HCEC 1CT (cell line): ENCODE results near the gene RBM18.

Source experiments
- DNase-seq: peaks from one replicate; pipeline ENCODE4 v3.0.0-alpha.2; 2017

RBM18 gene

GRCh38 chr9:122221183-122221811, 43.3 kb downstream of the RBM18 start:
- no peak for DNase-seq

DNA sequence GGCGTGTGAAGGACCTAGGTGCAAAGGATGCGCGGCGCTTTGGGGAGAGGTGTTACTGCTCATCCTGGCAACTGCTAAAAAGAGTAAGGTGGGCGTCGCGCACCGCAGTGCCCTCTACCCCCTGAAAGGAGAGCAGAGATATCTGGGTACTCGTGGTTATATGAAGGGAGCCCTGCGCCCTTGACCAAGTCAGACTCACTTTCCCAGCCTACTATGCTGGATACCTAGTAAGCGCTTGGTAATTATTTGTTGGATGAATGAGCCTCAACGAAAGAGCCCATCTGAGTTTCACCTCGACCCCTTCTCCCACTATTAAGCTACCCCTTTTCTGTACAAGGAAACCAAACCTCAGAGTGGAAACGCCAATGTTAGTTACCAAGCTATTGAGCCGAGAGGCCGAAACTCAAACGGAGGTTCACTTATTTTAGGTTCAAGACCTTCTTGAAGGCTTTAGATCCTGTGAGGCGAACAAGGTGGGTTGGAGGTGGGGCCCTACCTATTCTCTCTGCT, 43.9 kb downstream of the RBM18 start:
- DNase-seq = no peak

- DNase-seq = no peak
These were observed 44.6 kb downstream of the RBM18 start for GRCh38 chr9:122219856-122220672.

DNA sequence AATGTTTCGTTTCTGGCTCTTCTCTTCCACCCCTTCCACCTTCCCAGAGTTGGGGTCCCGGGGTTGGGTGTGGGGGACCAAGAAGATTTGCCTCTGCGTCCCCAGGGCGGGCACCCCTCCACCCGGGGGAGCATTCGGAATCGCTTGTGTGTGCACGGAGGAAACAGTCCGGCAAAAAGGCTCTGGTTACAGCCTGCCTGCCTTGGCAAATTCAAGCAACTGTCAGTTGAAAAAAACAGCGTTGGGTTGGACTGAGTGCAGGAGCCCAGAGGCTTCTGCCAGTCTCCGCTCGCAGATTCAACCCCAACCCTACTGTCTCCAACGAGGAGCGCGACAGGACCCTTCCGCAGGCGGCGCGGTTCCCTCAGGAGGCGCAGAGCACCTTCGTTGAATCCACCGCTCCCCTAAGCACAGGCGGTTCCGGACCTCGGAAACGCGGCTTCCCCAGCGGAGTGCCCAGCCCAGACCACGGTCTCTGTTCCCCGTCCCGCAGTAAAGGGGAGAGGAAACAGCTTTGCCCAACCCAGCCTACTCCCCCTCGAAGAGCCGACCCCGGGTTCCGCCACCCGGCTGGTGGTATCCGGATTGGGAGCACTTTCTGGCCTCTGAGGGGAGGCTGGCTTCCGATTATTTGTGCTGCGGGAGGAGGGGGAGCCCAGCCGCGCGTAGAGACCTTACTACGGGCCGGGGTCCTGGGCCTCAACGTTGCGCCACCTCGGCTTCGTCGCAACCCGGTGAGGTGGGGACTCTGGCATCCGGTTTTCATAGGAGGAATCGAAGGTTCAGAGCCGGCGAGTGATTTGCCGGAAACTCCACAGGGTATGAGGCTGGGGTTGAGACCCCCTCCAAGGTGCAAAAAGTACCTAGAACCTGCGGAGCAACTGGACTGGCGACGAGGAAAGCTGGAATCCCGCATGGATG, 45.4 kb downstream of the RBM18 start:
- no peak for DNase-seq

- no peak for DNase-seq
These were observed 46.3 kb downstream of the RBM18 start for GRCh38 chr9:122218071-122218934.

DNA sequence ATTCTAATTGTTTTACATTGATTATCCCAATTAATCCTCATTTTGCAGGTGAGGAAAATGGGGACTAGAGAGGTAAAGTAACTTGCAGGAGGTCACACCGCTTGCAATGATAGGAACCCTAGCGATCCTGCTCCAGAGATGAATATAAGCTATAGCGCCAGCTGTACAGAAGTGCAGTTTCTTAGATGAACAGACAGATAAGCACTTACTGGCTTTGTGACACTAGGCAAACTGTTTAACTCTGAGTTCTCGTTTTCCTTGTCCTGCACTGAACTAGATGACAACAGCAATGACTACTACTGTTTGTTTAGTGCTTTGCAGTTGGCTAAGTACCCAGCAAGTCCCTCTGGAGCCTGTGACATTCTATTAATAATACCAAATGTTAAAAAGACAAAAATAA, 47.0 kb downstream of the RBM18 start:
- no peak for DNase-seq

DNA sequence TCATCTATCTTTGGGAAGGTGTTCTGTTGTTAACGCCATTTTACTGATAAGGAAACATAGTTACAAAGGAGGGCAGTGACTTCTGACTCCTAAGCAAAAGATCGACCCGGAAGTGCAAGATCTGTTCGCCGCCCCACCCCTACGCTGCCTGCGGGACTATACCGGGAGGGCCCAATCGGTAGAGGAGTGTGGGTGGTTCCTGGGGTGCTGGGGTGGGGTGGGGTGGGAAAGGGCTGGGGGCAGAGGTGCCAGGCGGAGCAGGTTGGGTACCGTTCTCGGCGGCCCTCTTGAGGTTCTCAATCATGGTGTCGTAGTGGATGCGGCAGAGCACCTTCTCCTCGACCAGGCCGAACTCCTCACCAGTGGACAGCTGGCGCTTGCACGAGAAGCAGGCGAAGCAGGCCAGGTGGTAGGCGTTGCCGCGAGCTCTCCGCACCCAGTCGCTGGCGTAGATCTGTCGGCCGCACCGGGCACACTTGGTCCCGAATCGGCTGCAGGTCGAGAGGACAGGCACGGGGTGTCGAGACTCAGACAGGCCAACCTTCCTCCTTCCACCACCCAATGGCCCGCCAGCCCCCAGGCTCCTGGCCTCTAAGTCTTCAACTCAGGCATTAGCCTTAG, 47.7 kb downstream of the RBM18 start:
- no peak for DNase-seq

- no peak for DNase-seq
These were observed 48.4 kb downstream of the RBM18 start for GRCh38 chr9:122216138-122216797.

DNA sequence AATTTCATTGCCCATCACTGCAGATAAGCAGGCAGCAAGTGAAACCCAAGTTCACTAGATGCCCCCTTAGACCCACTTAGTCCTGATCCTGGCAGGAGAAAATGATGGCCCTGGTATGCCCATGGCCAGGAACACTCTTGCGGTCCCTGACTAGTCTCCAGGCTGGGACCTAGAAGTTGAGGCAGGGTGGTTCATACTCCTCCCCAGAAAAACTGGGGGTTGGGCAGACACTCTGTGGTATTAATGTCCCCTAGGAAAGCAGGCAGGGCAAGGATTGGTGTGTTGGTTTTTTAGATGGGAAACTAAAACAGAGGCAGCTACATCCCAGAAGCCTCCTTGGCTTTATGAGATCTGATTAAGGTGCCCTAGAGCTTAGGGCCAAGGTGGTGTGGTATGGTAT, 49.0 kb downstream of the RBM18 start:
- no peak for DNase-seq

DNA sequence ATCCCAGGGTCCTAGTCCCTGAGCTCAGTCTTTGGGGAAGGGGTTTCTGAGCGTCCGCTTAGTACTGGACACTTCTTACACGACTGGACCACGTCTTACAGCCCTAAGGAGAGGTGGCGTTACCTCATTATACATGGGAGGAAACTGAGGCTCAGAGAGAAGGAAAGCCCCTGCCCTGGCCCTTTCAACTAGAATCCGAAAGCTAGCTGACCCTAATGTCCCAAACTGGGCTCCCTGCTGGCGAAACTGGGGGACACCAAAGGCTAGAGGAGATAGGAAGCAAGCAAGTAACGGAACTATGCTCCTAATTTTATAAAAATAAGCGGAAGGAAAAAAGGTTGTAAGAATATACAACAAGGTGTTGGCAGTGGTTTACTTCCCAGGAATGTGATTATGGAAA, 50.1 kb downstream of the RBM18 start:
- DNase-seq = no peak

DNA sequence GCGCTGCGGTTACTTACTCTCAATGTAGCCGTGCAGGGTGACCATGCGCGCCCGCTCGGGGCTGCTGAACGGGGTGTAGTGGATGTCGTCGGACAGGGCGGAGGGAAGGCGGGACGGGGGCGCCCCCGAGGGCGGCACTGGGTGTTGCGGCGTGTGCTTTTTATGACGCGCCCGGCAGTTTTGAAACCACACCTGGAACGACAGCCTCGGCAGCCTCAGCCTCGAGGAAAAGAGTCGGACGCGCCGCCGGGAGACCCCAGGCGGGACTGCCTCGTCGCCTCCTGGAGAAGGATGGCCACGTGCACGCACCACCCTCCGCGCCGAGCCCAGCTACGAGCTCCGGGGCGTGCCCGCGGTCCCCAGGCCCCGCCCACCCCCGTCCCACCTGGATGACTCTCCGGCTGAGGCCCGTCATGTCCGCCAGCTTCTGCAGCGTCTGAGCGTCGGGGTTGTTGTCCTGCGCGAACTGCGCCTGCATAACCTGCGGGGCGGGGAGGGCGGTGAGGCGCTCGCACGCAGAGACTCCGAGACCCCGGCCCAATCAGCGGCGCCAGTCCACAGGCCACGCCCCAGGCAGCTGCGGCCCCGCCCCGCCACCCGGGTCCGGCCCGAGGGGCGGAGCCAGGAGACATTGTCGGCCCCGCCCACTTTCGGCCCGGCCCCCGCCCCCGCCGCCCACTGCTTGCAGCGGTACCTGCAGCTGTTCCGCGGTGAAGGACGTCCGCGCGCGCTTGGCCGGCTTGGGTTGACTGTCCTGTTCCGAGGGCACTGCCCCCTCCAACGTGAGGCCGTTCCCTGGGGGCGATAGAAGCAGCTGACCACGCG, 50.8 kb downstream of the RBM18 start:
- DNase-seq = no peak

- DNase-seq = no peak
These were observed 51.5 kb downstream of the RBM18 start for GRCh38 chr9:122213102-122213588.

- DNase-seq = no peak
These were observed 52.1 kb downstream of the RBM18 start for GRCh38 chr9:122212473-122213004.

DNA sequence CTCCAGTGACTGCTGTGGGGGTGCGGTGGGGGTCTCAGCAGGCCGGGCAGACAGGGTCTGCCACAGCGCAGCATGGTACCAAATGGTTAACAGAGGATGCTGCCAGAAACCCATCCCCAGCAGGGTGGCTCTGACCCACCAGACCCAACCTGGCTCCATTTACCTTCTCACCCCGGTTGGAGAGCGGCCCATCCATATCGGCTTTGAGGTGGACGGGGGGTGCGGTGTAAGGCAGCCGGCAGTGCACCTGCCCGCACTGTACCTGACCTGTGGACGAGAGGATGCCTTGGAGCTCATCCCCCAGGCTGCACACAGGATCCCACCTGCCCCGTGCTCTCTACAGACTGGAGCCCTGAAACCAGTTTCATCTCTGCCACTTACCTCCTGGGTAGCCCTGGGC, 55.2 kb downstream of the RBM18 start:
- no peak for DNase-seq

DNA sequence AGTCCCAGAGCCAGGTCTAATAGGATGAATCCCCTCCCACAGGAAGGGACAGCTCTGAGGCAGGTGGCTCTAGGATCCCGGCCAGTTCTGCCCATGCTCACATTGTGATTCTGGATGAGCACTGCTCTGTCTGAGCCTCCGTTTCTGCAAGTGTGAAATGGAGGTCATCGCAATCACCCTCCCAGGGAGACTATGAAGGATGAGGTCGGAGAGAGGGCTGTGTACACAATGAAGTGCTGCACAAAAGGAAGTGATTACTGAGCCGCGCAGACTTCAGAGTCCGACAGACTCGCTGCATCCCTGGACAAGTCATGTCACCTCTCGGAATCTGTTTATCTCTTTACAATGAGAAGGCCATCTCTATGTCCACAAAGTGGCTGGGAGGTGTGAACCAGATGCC, 57.5 kb downstream of the RBM18 start:
- no peak for DNase-seq

- DNase-seq = no peak
These were observed 58.3 kb downstream of the RBM18 start for GRCh38 chr9:122206118-122207046.

DNA sequence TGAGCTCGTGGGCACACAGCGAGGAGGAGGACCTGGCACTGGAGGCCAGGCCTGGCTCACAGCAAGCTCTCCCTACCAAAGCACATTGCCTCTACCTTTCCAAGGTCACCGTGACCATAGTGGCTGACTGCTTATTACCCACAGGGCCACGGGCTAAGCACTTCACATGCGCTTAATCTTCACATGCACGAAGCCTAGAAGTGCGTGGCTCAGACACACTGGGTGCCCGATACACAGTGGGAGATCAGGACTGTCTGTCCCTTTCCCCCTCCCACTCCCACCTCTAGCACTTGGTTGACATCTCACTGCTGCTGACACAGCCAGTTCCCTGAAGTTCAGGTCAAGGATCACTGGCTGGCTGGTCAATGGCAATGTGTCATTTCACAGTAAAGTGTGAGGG, 59.5 kb downstream of the RBM18 start:
- no peak for DNase-seq

DNA sequence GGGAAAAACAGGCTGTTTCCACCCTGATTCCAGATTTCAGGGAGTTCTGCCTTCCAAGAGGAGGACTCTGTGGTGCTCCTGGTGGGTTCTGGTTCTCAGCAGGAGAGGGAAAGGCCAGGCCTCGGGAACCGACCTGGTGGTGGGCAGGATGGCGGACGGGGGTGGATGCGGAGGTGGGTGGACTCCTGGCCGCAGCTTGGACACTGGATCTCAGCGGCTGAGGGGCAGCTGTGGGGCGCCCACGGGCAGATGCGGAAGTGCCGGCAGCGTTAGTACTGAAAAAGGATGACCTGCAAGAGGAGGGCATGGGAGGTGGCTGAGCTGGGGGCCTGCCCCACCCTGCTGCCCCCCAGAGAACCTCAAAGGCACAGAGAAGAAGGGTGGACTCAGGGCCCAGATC, 60.1 kb downstream of the RBM18 start:
- DNase-seq = no peak

GRCh38 chr9:122204055-122204454, 60.6 kb downstream of the RBM18 start:
- DNase-seq = no peak
